Hepatocyte (in vitro differentiated cells): ENCODE data around the gene LGALS8. TPM values are rescaled to one million over a fixed set of nuclear protein-coding genes. Genes with fewer than 3 reads are reported as not detected.

Source experiments
- DNase-seq: peaks from one replicate; pipeline ENCODE4 v3.0.0-alpha.2; 2016; ENCODE audit warnings: low spot score
- H2AFZ ChIP-seq: fragments of 200-600 bp; sonication (generic); 2 replicates; pipeline ENCODE4 v1.6.0; 2016; ENCODE audit warnings: antibody characterized with exemption, mild to moderate bottlenecking
- H3K27ac ChIP-seq: fragments of 200-600 bp; sonication (generic); 2 replicates; pipeline ENCODE4 v1.5.1; 2016; ENCODE audit warnings: mild to moderate bottlenecking
- H3K27me3 ChIP-seq: fragments of 200-600 bp; sonication (generic); 2 replicates; pipeline ENCODE4 v1.6.1; 2016
- H3K36me3 ChIP-seq: fragments of 200-600 bp; sonication (generic); replicated peaks from 2 replicates; pipeline ENCODE4 v1.5.1; 2016; ENCODE audit warnings: low read depth; ENCODE audit not compliant: insufficient read depth
- H3K4me1 ChIP-seq: fragments of 200-600 bp; sonication (generic); 2 replicates; pipeline ENCODE4 v1.5.1; 2016; ENCODE audit warnings: mild to moderate bottlenecking, moderate library complexity; ENCODE audit not compliant: insufficient read depth
- H3K4me2 ChIP-seq: fragments of 200-600 bp; sonication (generic); 2 replicates; pipeline ENCODE4 v1.6.0; 2016
- H3K4me3 ChIP-seq: fragments of 200-600 bp; sonication (generic); 2 replicates; pipeline ENCODE4 v1.5.1; 2016; ENCODE audit warnings: mild to moderate bottlenecking
- H3K79me2 ChIP-seq: fragments of 200-600 bp; sonication (generic); 2 replicates; pipeline ENCODE4 v1.6.0; 2017; ENCODE audit warnings: mild to moderate bottlenecking
- H3K9me2 ChIP-seq: fragments of 200-600 bp; sonication (generic); replicated peaks from 2 replicates; pipeline ENCODE4 v1.6.0; 2017; ENCODE audit warnings: mild to moderate bottlenecking; ENCODE audit not compliant: insufficient read depth
- H3K9me3 ChIP-seq: fragments of 200-600 bp; sonication (generic); 2 replicates; pipeline ENCODE4 v1.5.1; 2016; ENCODE audit warnings: low read depth, mild to moderate bottlenecking
- H4K20me1 ChIP-seq: fragments of 200-600 bp; sonication (generic); 2 replicates; pipeline ENCODE4 v1.6.0; 2016; ENCODE audit warnings: mild to moderate bottlenecking; ENCODE audit not compliant: insufficient read depth, poor library complexity, severe bottlenecking
- EZH2 ChIP-seq: fragments of 200-600 bp; sonication (generic); IDR thresholded peaks from 2 replicates; pipeline ENCODE4 v1.6.1; 2016; ENCODE audit warnings: antibody characterized with exemption, mild to moderate bottlenecking, borderline replicate concordance
- EZH2phosphoT487 ChIP-seq: fragments of 200-600 bp; sonication (generic); IDR thresholded peaks from one replicate; pipeline ENCODE4 v1.6.1; 2018; ENCODE audit warnings: antibody characterized with exemption, mild to moderate bottlenecking, low read depth, moderate library complexity; ENCODE audit not compliant: unreplicated experiment, severe bottlenecking
- WGBS: methylation state at CpG from one replicate; pipeline ENCODE4 v1.1.6; 2016; ENCODE audit warnings: low lambda C conversion rate; ENCODE audit errors: missing lambda C conversion rate; 5-methylcytosine and 5-hydroxymethylcytosine counted together
- polyA plus RNA-seq: library from polyadenylated mRNA; unstranded; fragments of >200 nt; fragmentation: Nextera tagmentation; extraction: Ambion mirVana; gene quantifications from 2 replicates; pipeline ENCODE4 v1.2.1, GENCODE V29; 2016
- total RNA-seq: library from RNA; depleted of rRNA; stranded (reverse); fragments of >200 nt; gene quantifications from 2 replicates; pipeline ENCODE4 v1.2.3, GENCODE V29; 2014
- TF ChIP-seq, protein P1 (sequence below): fragments of 200-600 bp; sonication (generic); IDR thresholded peaks from 2 replicates; pipeline ENCODE4 v1.5.1; 2016; ENCODE audit warnings: antibody characterized with exemption, mild to moderate bottlenecking; ENCODE audit not compliant: poor library complexity

The LGALS8 gene
- total and polyA plus RNA-seq, 2 experiments from 2014 or later = 33.5 to 46.6 TPM

DNA sequence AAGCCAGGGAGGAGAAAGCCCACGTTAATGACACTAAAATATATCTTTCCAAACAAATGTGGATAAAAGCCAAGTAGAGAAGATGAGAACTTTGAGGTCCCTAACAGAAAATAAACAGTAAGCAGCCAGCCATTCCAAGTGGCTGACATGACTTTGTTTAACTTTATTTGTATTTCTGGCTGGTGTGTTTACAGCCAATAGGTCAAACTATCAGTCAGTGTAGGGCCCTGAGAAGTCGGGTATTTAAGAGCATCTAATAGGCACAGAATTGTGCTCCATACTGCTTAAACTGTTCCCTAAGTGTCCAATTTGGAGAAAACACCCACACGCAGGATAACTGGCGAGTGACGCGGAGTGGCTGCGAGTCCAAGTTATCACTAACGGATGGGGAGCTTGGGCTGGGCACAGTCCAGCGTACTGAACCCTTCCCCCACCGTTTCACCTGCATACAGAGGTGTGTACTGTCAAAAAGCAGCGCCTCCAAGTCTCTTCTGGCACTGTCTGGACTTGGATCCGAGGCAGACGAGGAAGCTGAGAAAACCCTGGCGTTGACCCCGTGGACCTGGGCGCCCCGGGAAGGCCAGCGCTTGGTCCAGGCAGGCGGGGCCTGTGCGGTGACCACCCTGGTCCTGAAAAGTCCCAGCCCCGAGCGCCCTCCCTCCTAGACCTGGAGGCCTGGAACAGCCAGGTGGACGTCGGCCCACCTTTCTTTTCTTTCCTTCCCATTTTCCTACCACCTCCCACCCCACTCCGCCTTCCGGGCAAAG lies 662 bp upstream of the LGALS8 start:
- Histone ChIP-seq H3K9me3 (no peaks in the 10 kb centered on the region), H3K4me3 (peak overlapping the region; percentile 84), H3K27ac (peak overlapping the region; percentile 98), H4K20me1 (no peaks in the 10 kb centered on the region), H3K79me2 (peaks cover 17% of the 10 kb centered on the region), H3K4me1 (peaks cover 14% of the 10 kb centered on the region), H3K36me3 (no peaks in the 10 kb centered on the region), H3K27me3 (no peaks in the 10 kb centered on the region), H2AFZ (peak overlapping the region; percentile 82), H3K9me2 (no peaks in the 10 kb centered on the region), H3K4me2 (peak overlapping the region; percentile 88)
- DNase-seq = peak; percentile 60
- 43% methylated on average over 16 of the region's 26 CpGs for WGBS
- TF ChIP-seq EZH2phosphoT487 (no peak), EZH2 (no peak)
- TF ChIP-seq, protein P1, sequence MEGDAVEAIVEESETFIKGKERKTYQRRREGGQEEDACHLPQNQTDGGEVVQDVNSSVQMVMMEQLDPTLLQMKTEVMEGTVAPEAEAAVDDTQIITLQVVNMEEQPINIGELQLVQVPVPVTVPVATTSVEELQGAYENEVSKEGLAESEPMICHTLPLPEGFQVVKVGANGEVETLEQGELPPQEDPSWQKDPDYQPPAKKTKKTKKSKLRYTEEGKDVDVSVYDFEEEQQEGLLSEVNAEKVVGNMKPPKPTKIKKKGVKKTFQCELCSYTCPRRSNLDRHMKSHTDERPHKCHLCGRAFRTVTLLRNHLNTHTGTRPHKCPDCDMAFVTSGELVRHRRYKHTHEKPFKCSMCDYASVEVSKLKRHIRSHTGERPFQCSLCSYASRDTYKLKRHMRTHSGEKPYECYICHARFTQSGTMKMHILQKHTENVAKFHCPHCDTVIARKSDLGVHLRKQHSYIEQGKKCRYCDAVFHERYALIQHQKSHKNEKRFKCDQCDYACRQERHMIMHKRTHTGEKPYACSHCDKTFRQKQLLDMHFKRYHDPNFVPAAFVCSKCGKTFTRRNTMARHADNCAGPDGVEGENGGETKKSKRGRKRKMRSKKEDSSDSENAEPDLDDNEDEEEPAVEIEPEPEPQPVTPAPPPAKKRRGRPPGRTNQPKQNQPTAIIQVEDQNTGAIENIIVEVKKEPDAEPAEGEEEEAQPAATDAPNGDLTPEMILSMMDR = no peak

GRCh38 chr1:236524142-236524894 lies 536 bp downstream of the LGALS8 start:
- Histone ChIP-seq H3K27me3 (no peaks in the 10 kb centered on the region), H3K27ac (peak overlapping the region; percentile 98), H3K79me2 (peaks cover 17% of the 10 kb centered on the region), H3K36me3 (no peaks in the 10 kb centered on the region), H3K9me2 (no peaks in the 10 kb centered on the region), H2AFZ (peak overlapping the region; percentile 82), H4K20me1 (no peaks in the 10 kb centered on the region), H3K9me3 (no peaks in the 10 kb centered on the region), H3K4me1 (peaks cover 14% of the 10 kb centered on the region), H3K4me3 (peak overlapping the region; percentile 84), H3K4me2 (peak overlapping the region; percentile 88)
- TF ChIP-seq, protein P1 = no peak
- TF ChIP-seq EZH2phosphoT487 (no peak), EZH2 (no peak)
- peak; percentile 86 for DNase-seq
- WGBS = 2% methylated on average over 32 of the region's 32 CpGs

- DNase-seq = no peak
- peak overlapping the region; percentile 84 for H3K4me3 ChIP-seq
- H3K27ac ChIP-seq = peak overlapping the region; percentile 98
- peak overlapping the region; percentile 82 for H2AFZ ChIP-seq
- H3K9me3 ChIP-seq = no peaks in the 10 kb centered on the region
- H3K4me1 ChIP-seq = peaks cover 14% of the 10 kb centered on the region
- TF ChIP-seq EZH2 (no peak), EZH2phosphoT487 (no peak)
- TF ChIP-seq, protein P1 = no peak
- 35% methylated on average over 3 of the region's 3 CpGs for WGBS
- peaks cover 17% of the 10 kb centered on the region for H3K79me2 ChIP-seq
- no peaks in the 10 kb centered on the region for H3K36me3 ChIP-seq
- no peaks in the 10 kb centered on the region for H3K27me3 ChIP-seq
- H3K4me2 ChIP-seq = peak overlapping the region; percentile 88
- H3K9me2 ChIP-seq = no peaks in the 10 kb centered on the region
- H4K20me1 ChIP-seq = no peaks in the 10 kb centered on the region
Observed at GRCh38 chr1:236524895-236525184, 1.1 kb downstream of the LGALS8 start.
